Ascending aorta (tissue), 2 donors: ENCODE results near the gene CA4. TPM values are rescaled to one million over a fixed set of nuclear protein-coding genes. Genes with fewer than 3 reads are reported as not detected.

Experiments
- DNase-seq, 2 donors: peaks; one replicate each; pipeline ENCODE4 v3.0.0-alpha.2; 2019; ENCODE audit warnings: low spot score in 2 of 2
- H3K27ac ChIP-seq, 2 donors: fragments of 200-600 bp; sonication (generic); one replicate each; pipeline ENCODE4 v1.5.1; 2016 to 2017; ENCODE audit warnings: mild to moderate bottlenecking in 1 of 2
- H3K27me3 ChIP-seq: fragments of 200-600 bp; sonication (generic); one replicate; pipeline ENCODE4 v1.5.1; 2017
- H3K36me3 ChIP-seq, 2 donors: fragments of 200-600 bp; sonication (generic); one replicate each; pipeline ENCODE4 v1.5.1; 2016
- H3K4me1 ChIP-seq, 2 donors: fragments of 200-600 bp; sonication (generic); one replicate each; pipeline ENCODE4 v1.5.1; 2016 to 2017; ENCODE audit warnings: mild to moderate bottlenecking in 1 of 2
- H3K4me3 ChIP-seq, 2 donors: fragments of 200-600 bp; sonication (generic); one replicate each; pipeline ENCODE4 v1.5.1; 2016 to 2017; ENCODE audit warnings: mild to moderate bottlenecking in 1 of 2
- H3K9me3 ChIP-seq, 2 donors: fragments of 200-600 bp; sonication (generic); one replicate each; pipeline ENCODE4 v1.5.1; 2016
- CTCF ChIP-seq, 3 experiments: fragments of 200-600 bp in 2 of 3; fragments of 450-650 bp in 1 of 3; sonication (generic) in 2 of 3; IDR thresholded peaks; one replicate each; pipeline ENCODE4 v1.5.1; 2016 to 2019; ENCODE audit warnings: antibody characterized with exemption in 3 of 3, mild to moderate bottlenecking in 1 of 3, moderate library complexity in 1 of 3
- intact Hi-C: fragments of 100-400 bp; cut with DNase I; formaldehyde crosslinking; loops from one replicate; pipeline ENCODE4 v1.15.1; 2023
- total RNA-seq: library from RNA; depleted of rRNA; stranded (reverse); fragments of >200 nt; gene quantifications from one replicate; pipeline ENCODE4 v1.1.0, GENCODE V29; 2016

The CA4 gene
- total RNA-seq, 1 donor from 2014 or later, result 35.3 TPM

- Histone ChIP-seq H3K4me3 (no peak overlapping the region), H3K27ac (no peak overlapping the region), H3K36me3 (no peaks in the 10 kb centered on the region), H3K27me3 (peaks cover 15% of the 10 kb centered on the region), H3K4me1 (peaks cover 0 to 15% of the 10 kb centered on the region in 2 donors), H3K9me3 (no peaks in the 10 kb centered on the region)
- intact Hi-C loops, result loop anchor here (10.0 kb wide), 1 partner anchor 295 kb away; no protein-coding TSS in a partner anchor
- peak in 1 of 2 donors; percentile 77 for DNase-seq
- TF ChIP-seq CTCF (IDR thresholded peaks at IDR 0.05), result peak; percentile 19 to 56 (median 53)
Measured at GRCh38 chr17:60139438-60140285, 10.1 kb upstream of the CA4 start.

- Histone ChIP-seq H3K4me3 (peak overlapping the region in 1 of 2 donors; percentile 15), H3K9me3 (no peaks in the 10 kb centered on the region), H3K36me3 (no peaks in the 10 kb centered on the region), H3K27me3 (peaks cover 18% of the 10 kb centered on the region), H3K27ac (no peak overlapping the region), H3K4me1 (peaks cover 0 to 15% of the 10 kb centered on the region in 2 donors)
- no peak for DNase-seq
- intact Hi-C loops, result loop anchor here (10.0 kb wide), 1 partner anchor 293 kb away; no protein-coding TSS in a partner anchor
- no peak for TF ChIP-seq CTCF (IDR thresholded peaks at IDR 0.05)
Measured at GRCh38 chr17:60141111-60142018, 8.4 kb upstream of the CA4 start.

GRCh38 chr17:60142872-60143499 is 6.8 kb upstream of the CA4 start:
- Histone ChIP-seq H3K4me3 (no peak overlapping the region), H3K36me3 (no peaks in the 10 kb centered on the region)
- peak in 1 of 2 donors; percentile 88 for DNase-seq

GRCh38 chr17:60145006-60145935 is 4.5 kb upstream of the CA4 start:
- H3K27me3 ChIP-seq, result peaks cover 22% of the 10 kb centered on the region
- intact Hi-C loops, result loop anchor here (10.0 kb wide), 1 partner anchor 290 kb away; no protein-coding TSS in a partner anchor
- no peak for TF ChIP-seq CTCF (IDR thresholded peaks at IDR 0.05)
- no peak for DNase-seq
- H3K9me3 ChIP-seq, result no peaks in the 10 kb centered on the region
- peaks cover 0 to 13% of the 10 kb centered on the region in 2 donors for H3K4me1 ChIP-seq
- H3K4me3 ChIP-seq, result no peak overlapping the region
- H3K36me3 ChIP-seq, result no peaks in the 10 kb centered on the region
- no peak overlapping the region for H3K27ac ChIP-seq

More at GRCh38 chr17:60142872-60143499, 6.8 kb upstream of the CA4 start:
- H3K4me1 ChIP-seq, result peaks cover 0 to 15% of the 10 kb centered on the region in 2 donors
- peak; percentile 22 to 57 (median 56) for TF ChIP-seq CTCF (IDR thresholded peaks at IDR 0.05)
- H3K9me3 ChIP-seq, result no peaks in the 10 kb centered on the region
- intact Hi-C loops, result loop anchor here (10.0 kb wide), 1 partner anchor 292 kb away; no protein-coding TSS in a partner anchor
- no peak overlapping the region for H3K27ac ChIP-seq
- H3K27me3 ChIP-seq, result peaks cover 23% of the 10 kb centered on the region
